Stomach (tissue), 4 donors: ENCODE results near the gene MYL5.

Experiments used
- EP300 ChIP-seq: sonication (generic); formaldehyde crosslinking; IDR thresholded peaks from one replicate; pipeline ENCODE4 v1.6.1; 2017; ENCODE audit warnings: antibody characterized with exemption
- POLR2A ChIP-seq, 4 donors: fragments of 450-650 bp; IDR thresholded peaks; one replicate each; pipeline ENCODE4 v1.6.1; 2016; ENCODE audit warnings: antibody characterized with exemption in 4 of 4, control low read depth in 2 of 4, mild to moderate bottlenecking in 1 of 4, moderate library complexity in 1 of 4
- POLR2AphosphoS5 ChIP-seq, 3 donors: sonication (generic); formaldehyde crosslinking; IDR thresholded peaks; one replicate each; pipeline ENCODE4 v1.6.1; 2016; ENCODE audit warnings: antibody characterized with exemption in 3 of 3
- TF ChIP-seq, protein P1 (sequence below), 7 experiments: fragments of 450-650 bp in 4 of 7; fragments of 200-600 bp in 3 of 7; sonication (generic) in 3 of 7; IDR thresholded peaks; one replicate each; pipeline ENCODE4 v1.5.1; 2016 to 2019; ENCODE audit warnings: antibody characterized with exemption in 7 of 7, control low read depth in 2 of 7, mild to moderate bottlenecking in 1 of 7

DNA sequence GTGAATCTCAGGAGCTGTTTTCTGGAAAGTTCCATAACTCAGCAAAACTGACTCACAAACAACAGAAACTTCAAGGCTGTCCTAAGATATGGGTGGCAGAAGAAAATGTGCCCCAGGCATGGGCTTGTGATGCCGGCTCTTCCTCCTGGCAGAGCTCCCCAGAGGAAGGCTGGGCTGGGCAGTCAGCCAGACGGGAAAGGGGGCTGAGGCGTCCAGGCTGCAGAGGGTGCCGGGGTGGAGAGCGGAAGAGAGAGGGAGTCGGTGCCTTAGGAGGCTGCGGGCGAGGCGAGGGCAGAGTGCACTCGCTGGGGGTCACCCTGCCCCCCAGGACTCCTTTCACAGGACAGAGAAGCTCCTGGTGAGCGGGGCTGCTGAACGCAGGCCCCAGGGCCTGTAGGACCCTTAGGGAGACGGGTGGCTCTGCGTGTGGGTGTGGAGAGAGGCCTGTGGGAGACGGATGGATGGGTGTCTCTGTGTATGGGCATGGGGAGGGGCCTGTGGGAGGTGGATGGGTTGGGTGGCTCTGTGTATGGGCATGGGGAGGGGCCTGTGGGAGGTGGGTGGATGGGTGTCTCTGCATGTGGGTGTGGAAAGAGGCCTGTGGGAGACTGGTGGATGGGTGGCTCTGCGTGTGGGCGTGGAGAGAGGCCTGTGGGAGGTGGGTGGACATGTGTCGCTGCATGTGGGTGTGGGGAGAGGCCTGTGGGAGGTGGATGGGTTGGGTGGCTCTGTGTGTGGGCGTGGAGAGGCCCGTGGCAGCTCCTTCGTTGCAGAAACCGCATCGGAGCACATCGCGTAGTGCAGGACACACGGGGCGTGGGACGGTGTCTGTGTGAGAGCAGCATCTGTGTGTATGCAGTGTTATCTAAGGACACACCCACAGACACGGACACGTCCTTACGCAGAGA lies 47.2 kb downstream of the MYL5 start:
- TF ChIP-seq, protein P1, sequence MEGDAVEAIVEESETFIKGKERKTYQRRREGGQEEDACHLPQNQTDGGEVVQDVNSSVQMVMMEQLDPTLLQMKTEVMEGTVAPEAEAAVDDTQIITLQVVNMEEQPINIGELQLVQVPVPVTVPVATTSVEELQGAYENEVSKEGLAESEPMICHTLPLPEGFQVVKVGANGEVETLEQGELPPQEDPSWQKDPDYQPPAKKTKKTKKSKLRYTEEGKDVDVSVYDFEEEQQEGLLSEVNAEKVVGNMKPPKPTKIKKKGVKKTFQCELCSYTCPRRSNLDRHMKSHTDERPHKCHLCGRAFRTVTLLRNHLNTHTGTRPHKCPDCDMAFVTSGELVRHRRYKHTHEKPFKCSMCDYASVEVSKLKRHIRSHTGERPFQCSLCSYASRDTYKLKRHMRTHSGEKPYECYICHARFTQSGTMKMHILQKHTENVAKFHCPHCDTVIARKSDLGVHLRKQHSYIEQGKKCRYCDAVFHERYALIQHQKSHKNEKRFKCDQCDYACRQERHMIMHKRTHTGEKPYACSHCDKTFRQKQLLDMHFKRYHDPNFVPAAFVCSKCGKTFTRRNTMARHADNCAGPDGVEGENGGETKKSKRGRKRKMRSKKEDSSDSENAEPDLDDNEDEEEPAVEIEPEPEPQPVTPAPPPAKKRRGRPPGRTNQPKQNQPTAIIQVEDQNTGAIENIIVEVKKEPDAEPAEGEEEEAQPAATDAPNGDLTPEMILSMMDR (IDR thresholded peaks at IDR 0.05), result no peak
- TF ChIP-seq POLR2AphosphoS5 (IDR thresholded peaks at IDR 0.05) (no peak), EP300 (no peak), POLR2A (IDR thresholded peaks at IDR 0.05) (no peak)
